Measurements from ENCODE around the gene PDCD6IP. TPM values are rescaled to one million over a fixed set of nuclear protein-coding genes. Genes with fewer than 3 reads are reported as not detected.
"Not testable (repeated sequence)": the region's sequence is repeated elsewhere in the genome, so short reads cannot be mapped to it uniquely, and the experiment has no call there.

PDCD6IP gene
- total and polyA plus RNA-seq, 4 experiments from 2014 or later: 59.2 to 237 (median 152) TPM

GRCh38 chr3:33848624-33849347 is 50.4 kb downstream of the PDCD6IP start:
- Mint-ChIP-seq H3K4me1 (peaks cover 24 to 46% (median 38%) of the 10 kb centered on the region in 4 donors), H3K36me3 (peaks cover 35 to 46% of the 10 kb centered on the region in 2 donors), H3K4me3 (peak overlapping the region in 7 of 8 donors; percentile 8 to 72 (median 19)), H3K27me3 (no peaks in the 10 kb centered on the region), H3K27ac (peak overlapping the region; percentile 9 to 93 (median 83)), H3K9me3 (no peaks in the 10 kb centered on the region)
- CTCF ChIA-PET (ENCODE audit: partially characterized antibody): interaction anchor here (0.8 to 1.0 kb wide), 2 partner anchors 37 to 50 kb away, joined by 3 read pairs; partner anchors contain the start of gene PDCD6IP
- Histone ChIP-seq H3K9me3 (ENCODE audit: control insufficient read depth in 1 of 2, low read length in 2 of 2) (no peaks in the 10 kb centered on the region), H3K4me3 (ENCODE audit: low read length in 2 of 2) (no peak overlapping the region), H3K27me3 (ENCODE audit: insufficient read depth, low read length) (no peaks in the 10 kb centered on the region), H3K36me3 (ENCODE audit: insufficient read depth, low read length) (peaks cover 20% of the 10 kb centered on the region), H3K4me1 (ENCODE audit: insufficient read depth, low read length) (peaks cover 11% of the 10 kb centered on the region), H3K27ac (ENCODE audit: low read depth, low read length) (no peak overlapping the region)
- intact Hi-C loops (cut with micrococcal nuclease): no loop called here
- POLR2A ChIA-PET (ENCODE audit: partially characterized antibody): no interaction called here
- DNase-seq: peak in 4 of 5 donors; percentile 17 to 33 (median 22)

GRCh38 chr3:33850599-33850998 is 52.2 kb downstream of the PDCD6IP start:
- H3K27me3 ChIP-seq (ENCODE audit: insufficient read depth, low read length); intact Hi-C loops (cut with micrococcal nuclease); DNase-seq; H3K27ac ChIP-seq (ENCODE audit: low read depth, low read length); H3K9me3 Mint-ChIP-seq; H3K9me3 ChIP-seq (ENCODE audit: control insufficient read depth in 1 of 2, low read length in 2 of 2); POLR2A ChIA-PET (ENCODE audit: partially characterized antibody); H3K4me3 ChIP-seq (ENCODE audit: low read length in 2 of 2); H3K27me3 Mint-ChIP-seq; CTCF ChIA-PET (ENCODE audit: partially characterized antibody): not testable (repeated sequence)
- Histone ChIP-seq H3K4me1 (ENCODE audit: insufficient read depth, low read length) (peaks cover 19% of the 10 kb centered on the region), H3K36me3 (ENCODE audit: insufficient read depth, low read length) (peaks cover 11% of the 10 kb centered on the region)
- Mint-ChIP-seq H3K36me3 (peaks cover 49 to 54% of the 10 kb centered on the region in 2 donors), H3K4me3 (peak overlapping the region in 1 of 8 donors; percentile 10), H3K27ac (peak overlapping the region; percentile 10 to 90 (median 70)), H3K4me1 (peaks cover 38 to 61% (median 52%) of the 10 kb centered on the region in 4 donors)

- DNase-seq; POLR2A ChIA-PET (ENCODE audit: partially characterized antibody); intact Hi-C loops (cut with micrococcal nuclease); H3K9me3 Mint-ChIP-seq; H3K27ac ChIP-seq (ENCODE audit: low read depth, low read length); H3K27me3 ChIP-seq (ENCODE audit: insufficient read depth, low read length); H3K4me3 ChIP-seq (ENCODE audit: low read length in 2 of 2); H3K9me3 ChIP-seq (ENCODE audit: control insufficient read depth in 1 of 2, low read length in 2 of 2); H3K27me3 Mint-ChIP-seq; CTCF ChIA-PET (ENCODE audit: partially characterized antibody): not testable (repeated sequence)
- peaks cover 23 to 30% (median 24%) of the 10 kb centered on the region in 4 donors for H3K4me1 Mint-ChIP-seq
- H3K4me1 ChIP-seq (ENCODE audit: insufficient read depth, low read length): peaks cover 10% of the 10 kb centered on the region
- H3K36me3 ChIP-seq (ENCODE audit: insufficient read depth, low read length): peaks cover 15% of the 10 kb centered on the region
- H3K27ac Mint-ChIP-seq: peak overlapping the region; percentile 47 to 90 (median 77)
- peak overlapping the region in 1 of 8 donors; percentile 29 for H3K4me3 Mint-ChIP-seq
- peaks cover 52 to 64% of the 10 kb centered on the region in 2 donors for H3K36me3 Mint-ChIP-seq
Observed at GRCh38 chr3:33855407-33855806, 57.0 kb downstream of the PDCD6IP start.

GRCh38 chr3:33855884-33856546 is 57.6 kb downstream of the PDCD6IP start:
- intact Hi-C loops (cut with micrococcal nuclease): no loop called here
- Histone ChIP-seq H3K27me3 (ENCODE audit: insufficient read depth, low read length) (no peaks in the 10 kb centered on the region), H3K9me3 (ENCODE audit: control insufficient read depth in 1 of 2, low read length in 2 of 2) (no peaks in the 10 kb centered on the region), H3K27ac (ENCODE audit: low read depth, low read length) (no peak overlapping the region), H3K4me1 (ENCODE audit: insufficient read depth, low read length) (peaks cover 10% of the 10 kb centered on the region), H3K36me3 (ENCODE audit: insufficient read depth, low read length) (peaks cover 13% of the 10 kb centered on the region), H3K4me3 (ENCODE audit: low read length in 2 of 2) (no peak overlapping the region)
- ChIA-PET POLR2A (ENCODE audit: partially characterized antibody) (no interaction called here), CTCF (ENCODE audit: partially characterized antibody) (no interaction called here)
- Mint-ChIP-seq H3K27ac (peak overlapping the region; percentile 65 to 90 (median 81)), H3K9me3 (no peaks in the 10 kb centered on the region), H3K27me3 (no peaks in the 10 kb centered on the region), H3K4me3 (peak overlapping the region in 1 of 8 donors; percentile 7), H3K4me1 (peaks cover 20 to 24% (median 23%) of the 10 kb centered on the region in 4 donors), H3K36me3 (peaks cover 53 to 64% of the 10 kb centered on the region in 2 donors)
- DNase-seq: no peak

- CTCF ChIA-PET (ENCODE audit: partially characterized antibody); H3K9me3 ChIP-seq (ENCODE audit: control insufficient read depth in 1 of 2, low read length in 2 of 2); POLR2A ChIA-PET (ENCODE audit: partially characterized antibody); DNase-seq; H3K27me3 ChIP-seq (ENCODE audit: insufficient read depth, low read length); H3K4me3 Mint-ChIP-seq; H3K27me3 Mint-ChIP-seq; H3K27ac ChIP-seq (ENCODE audit: low read depth, low read length); intact Hi-C loops (cut with micrococcal nuclease); H3K4me3 ChIP-seq (ENCODE audit: low read length in 2 of 2); H3K9me3 Mint-ChIP-seq; H3K27ac Mint-ChIP-seq: not testable (repeated sequence)
- Mint-ChIP-seq H3K4me1 (peaks cover 18 to 23% (median 21%) of the 10 kb centered on the region in 4 donors), H3K36me3 (peaks cover 46 to 62% of the 10 kb centered on the region in 2 donors)
- Histone ChIP-seq H3K36me3 (ENCODE audit: insufficient read depth, low read length) (peaks cover 10% of the 10 kb centered on the region), H3K4me1 (ENCODE audit: insufficient read depth, low read length) (peaks cover 10% of the 10 kb centered on the region)
Observed at GRCh38 chr3:33857701-33858100, 59.3 kb downstream of the PDCD6IP start.

GRCh38 chr3:33858131-33858530 is 59.7 kb downstream of the PDCD6IP start:
- Mint-ChIP-seq H3K4me3 (no peak overlapping the region), H3K4me1 (peaks cover 18 to 23% (median 21%) of the 10 kb centered on the region in 4 donors), H3K9me3 (no peaks in the 10 kb centered on the region), H3K36me3 (peaks cover 47 to 62% of the 10 kb centered on the region in 2 donors), H3K27me3 (no peaks in the 10 kb centered on the region), H3K27ac (no peak overlapping the region)
- intact Hi-C loops (cut with micrococcal nuclease): no loop called here
- peaks cover 10% of the 10 kb centered on the region for H3K36me3 ChIP-seq (ENCODE audit: insufficient read depth, low read length)
- H3K4me3 ChIP-seq (ENCODE audit: low read length in 2 of 2): no peak overlapping the region
- no peak overlapping the region for H3K27ac ChIP-seq (ENCODE audit: low read depth, low read length)
- no peak for DNase-seq
- no peaks in the 10 kb centered on the region for H3K9me3 ChIP-seq (ENCODE audit: control insufficient read depth in 1 of 2, low read length in 2 of 2)
- peaks cover 10% of the 10 kb centered on the region for H3K4me1 ChIP-seq (ENCODE audit: insufficient read depth, low read length)
- no peaks in the 10 kb centered on the region for H3K27me3 ChIP-seq (ENCODE audit: insufficient read depth, low read length)
- POLR2A ChIA-PET (ENCODE audit: partially characterized antibody): no interaction called here
- CTCF ChIA-PET (ENCODE audit: partially characterized antibody): no interaction called here

GRCh38 chr3:33860373-33861050 is 62.1 kb downstream of the PDCD6IP start:
- ChIA-PET CTCF (ENCODE audit: partially characterized antibody) (no interaction called here), POLR2A (ENCODE audit: partially characterized antibody) (no interaction called here)
- intact Hi-C loops (cut with micrococcal nuclease): no loop called here
- no peaks in the 10 kb centered on the region for H3K9me3 ChIP-seq (ENCODE audit: control insufficient read depth in 1 of 2, low read length in 2 of 2)
- peaks cover 42 to 67% of the 10 kb centered on the region in 2 donors for H3K36me3 Mint-ChIP-seq
- no peaks in the 10 kb centered on the region for H3K27me3 Mint-ChIP-seq
- H3K4me3 ChIP-seq (ENCODE audit: low read length in 2 of 2): no peak overlapping the region
- no peak overlapping the region for H3K4me3 Mint-ChIP-seq
- DNase-seq: no peak
- peaks cover 26% of the 10 kb centered on the region for H3K36me3 ChIP-seq (ENCODE audit: insufficient read depth, low read length)
- no peaks in the 10 kb centered on the region for H3K27me3 ChIP-seq (ENCODE audit: insufficient read depth, low read length)
- no peak overlapping the region for H3K27ac ChIP-seq (ENCODE audit: low read depth, low read length)
- peaks cover 4% of the 10 kb centered on the region for H3K4me1 ChIP-seq (ENCODE audit: insufficient read depth, low read length)
- no peaks in the 10 kb centered on the region for H3K9me3 Mint-ChIP-seq
- H3K4me1 Mint-ChIP-seq: peaks cover 5 to 8% (median 8%) of the 10 kb centered on the region in 4 donors
- H3K27ac Mint-ChIP-seq: no peak overlapping the region

All from CD4-positive, alpha-beta memory T cell (primary cell).